ENCODE data around the gene INPP5D. TPM values are rescaled to one million over a fixed set of nuclear protein-coding genes. Genes with fewer than 3 reads are reported as not detected.

Gene INPP5D
- polyA plus RNA-seq, 3 donors, result 30.6 to 90.2 (median 54.8) TPM

DNA sequence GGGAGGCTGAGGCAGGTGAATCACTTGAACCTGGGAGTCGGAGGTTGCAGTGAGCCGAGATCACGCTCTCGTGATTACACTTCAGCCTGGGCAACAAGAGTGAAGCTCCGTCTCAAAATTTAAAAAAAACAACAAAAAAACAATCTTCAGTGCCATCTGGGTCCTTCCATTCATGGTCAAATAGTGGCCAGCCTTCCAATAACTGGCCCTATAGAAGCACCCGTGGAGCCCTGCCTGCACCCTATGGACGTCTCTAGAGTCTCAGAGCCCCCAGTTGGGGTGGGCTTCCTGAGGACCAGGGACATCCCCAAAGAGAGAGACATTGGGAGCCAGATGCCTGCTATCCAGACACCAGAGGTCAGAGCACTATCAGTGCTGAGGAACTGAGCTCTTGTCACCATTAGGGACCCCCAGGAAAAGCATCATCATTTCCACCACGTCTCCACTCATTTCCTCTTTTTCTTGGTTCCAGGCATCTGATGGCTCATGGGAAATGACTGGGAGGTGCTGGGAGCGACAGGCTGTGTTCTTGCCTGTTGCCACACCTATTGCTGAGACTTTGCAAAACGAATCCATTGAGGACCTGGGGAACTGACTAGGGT is 18.3 kb upstream of the INPP5D start:
- no peak overlapping the region for H3K9ac ChIP-seq (ENCODE audit: insufficient read depth, low read length, poor library complexity, severe bottlenecking)
- peaks cover 0 to 6% of the 10 kb centered on the region in 2 donors for H3K4me1 ChIP-seq (ENCODE audit: control insufficient read depth in 1 of 2, insufficient read depth in 2 of 2, low read length in 2 of 2)
- no peaks in the 10 kb centered on the region for H3K36me3 ChIP-seq (replicated peaks in 1 of 2; ENCODE audit: control insufficient read depth in 1 of 2, insufficient read depth in 2 of 2, low read length in 2 of 2)
- TF ChIP-seq, protein P1, sequence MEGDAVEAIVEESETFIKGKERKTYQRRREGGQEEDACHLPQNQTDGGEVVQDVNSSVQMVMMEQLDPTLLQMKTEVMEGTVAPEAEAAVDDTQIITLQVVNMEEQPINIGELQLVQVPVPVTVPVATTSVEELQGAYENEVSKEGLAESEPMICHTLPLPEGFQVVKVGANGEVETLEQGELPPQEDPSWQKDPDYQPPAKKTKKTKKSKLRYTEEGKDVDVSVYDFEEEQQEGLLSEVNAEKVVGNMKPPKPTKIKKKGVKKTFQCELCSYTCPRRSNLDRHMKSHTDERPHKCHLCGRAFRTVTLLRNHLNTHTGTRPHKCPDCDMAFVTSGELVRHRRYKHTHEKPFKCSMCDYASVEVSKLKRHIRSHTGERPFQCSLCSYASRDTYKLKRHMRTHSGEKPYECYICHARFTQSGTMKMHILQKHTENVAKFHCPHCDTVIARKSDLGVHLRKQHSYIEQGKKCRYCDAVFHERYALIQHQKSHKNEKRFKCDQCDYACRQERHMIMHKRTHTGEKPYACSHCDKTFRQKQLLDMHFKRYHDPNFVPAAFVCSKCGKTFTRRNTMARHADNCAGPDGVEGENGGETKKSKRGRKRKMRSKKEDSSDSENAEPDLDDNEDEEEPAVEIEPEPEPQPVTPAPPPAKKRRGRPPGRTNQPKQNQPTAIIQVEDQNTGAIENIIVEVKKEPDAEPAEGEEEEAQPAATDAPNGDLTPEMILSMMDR (IDR thresholded peaks at IDR 0.05), result no peak
- Mint-ChIP-seq H3K36me3 (no peaks in the 10 kb centered on the region), H3K27ac (peak overlapping the region in 2 of 7 donors; percentile 13 to 40), H3K27me3 (ENCODE audit: low read depth in 3 of 3) (peaks cover 0 to 2% (median 0%) of the 10 kb centered on the region in 3 donors), H3K9me3 (no peaks in the 10 kb centered on the region), H3K4me3 (no peak overlapping the region), H3K4me1 (peaks cover 9% of the 10 kb centered on the region)
- H2AFZ ChIP-seq (ENCODE audit: insufficient read depth, low read depth, low read length, poor library complexity, severe bottlenecking), result no peak overlapping the region
- H3K79me2 ChIP-seq (ENCODE audit: insufficient read depth, low read length), result no peaks in the 10 kb centered on the region
- intact Hi-C loops (cut with micrococcal nuclease), result no loop called here
- no peak overlapping the region for H3K4me2 ChIP-seq (replicated peaks; ENCODE audit: extremely low read depth, low read length, poor library complexity, severe bottlenecking)
- H3K27ac ChIP-seq (ENCODE audit: low read depth in 1 of 2, low read length in 2 of 2), result no peak overlapping the region
- no peaks in the 10 kb centered on the region for H3K27me3 ChIP-seq (ENCODE audit: control insufficient read depth in 2 of 2, insufficient read depth in 2 of 2, low read length in 2 of 2)
- H3K9me3 ChIP-seq (replicated peaks in 1 of 2; ENCODE audit: control insufficient read depth in 1 of 2, insufficient read depth in 1 of 2, low read length in 2 of 2), result no peaks in the 10 kb centered on the region
- H3K4me3 ChIP-seq (replicated peaks in 1 of 3; ENCODE audit: low read depth in 2 of 3, low read length in 3 of 3), result no peak overlapping the region
- peak in 2 of 3 donors; percentile 22 to 45 for DNase-seq
- WGBS (ENCODE audit: insufficient coverage), result 60% methylated on average over 5 of the region's 10 CpGs
- H4K20me1 ChIP-seq (ENCODE audit: insufficient read depth, low read length), result no peaks in the 10 kb centered on the region

DNA sequence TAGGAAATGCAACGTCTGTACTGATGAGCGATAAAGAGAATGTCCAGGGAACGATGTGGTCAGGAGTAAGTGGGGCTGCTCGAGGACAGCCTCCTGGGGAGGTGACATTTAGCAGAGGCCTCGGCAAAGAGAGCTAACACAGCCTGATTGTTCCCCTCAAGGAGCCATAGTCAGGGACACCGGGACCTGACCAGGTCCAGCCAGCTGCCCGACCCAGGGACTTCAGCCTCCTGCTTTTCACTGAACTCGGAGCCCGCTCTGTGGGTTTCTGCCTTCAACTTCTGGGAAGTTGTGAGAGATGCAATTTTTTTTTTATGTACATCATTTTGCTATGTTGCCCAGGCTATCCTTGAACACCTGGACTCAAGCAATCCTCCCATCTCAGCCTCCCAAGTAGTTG is 17.6 kb upstream of the INPP5D start:
- no peak overlapping the region for H3K4me2 ChIP-seq (replicated peaks; ENCODE audit: extremely low read depth, low read length, poor library complexity, severe bottlenecking)
- Mint-ChIP-seq H3K4me1 (peaks cover 9% of the 10 kb centered on the region), H3K9me3 (no peaks in the 10 kb centered on the region), H3K27me3 (ENCODE audit: low read depth in 3 of 3) (peaks cover 0 to 2% (median 1%) of the 10 kb centered on the region in 3 donors), H3K36me3 (no peaks in the 10 kb centered on the region), H3K27ac (peak overlapping the region in 2 of 7 donors; percentile 26 to 58), H3K4me3 (no peak overlapping the region)
- H2AFZ ChIP-seq (ENCODE audit: insufficient read depth, low read depth, low read length, poor library complexity, severe bottlenecking), result no peak overlapping the region
- H3K9ac ChIP-seq (ENCODE audit: insufficient read depth, low read length, poor library complexity, severe bottlenecking), result no peak overlapping the region
- peaks cover 0 to 6% of the 10 kb centered on the region in 2 donors for H3K4me1 ChIP-seq (ENCODE audit: control insufficient read depth in 1 of 2, insufficient read depth in 2 of 2, low read length in 2 of 2)
- H3K27me3 ChIP-seq (ENCODE audit: control insufficient read depth in 2 of 2, insufficient read depth in 2 of 2, low read length in 2 of 2), result no peaks in the 10 kb centered on the region
- no peak overlapping the region for H3K27ac ChIP-seq (ENCODE audit: low read depth in 1 of 2, low read length in 2 of 2)
- no peak overlapping the region for H3K4me3 ChIP-seq (replicated peaks in 1 of 3; ENCODE audit: low read depth in 2 of 3, low read length in 3 of 3)
- TF ChIP-seq, protein P1 (IDR thresholded peaks at IDR 0.05), result no peak
- intact Hi-C loops (cut with micrococcal nuclease), result no loop called here
- H3K9me3 ChIP-seq (replicated peaks in 1 of 2; ENCODE audit: control insufficient read depth in 1 of 2, insufficient read depth in 1 of 2, low read length in 2 of 2), result no peaks in the 10 kb centered on the region
- no peaks in the 10 kb centered on the region for H3K79me2 ChIP-seq (ENCODE audit: insufficient read depth, low read length)
- WGBS (ENCODE audit: insufficient coverage), result 96% methylated on average over 7 of the region's 9 CpGs
- H3K36me3 ChIP-seq (replicated peaks in 1 of 2; ENCODE audit: control insufficient read depth in 1 of 2, insufficient read depth in 2 of 2, low read length in 2 of 2), result no peaks in the 10 kb centered on the region
- no peaks in the 10 kb centered on the region for H4K20me1 ChIP-seq (ENCODE audit: insufficient read depth, low read length)
- DNase-seq, result no peak

Measured in CD14-positive monocyte (primary cell).